ENCODE data around the gene CELSR1.

DNA sequence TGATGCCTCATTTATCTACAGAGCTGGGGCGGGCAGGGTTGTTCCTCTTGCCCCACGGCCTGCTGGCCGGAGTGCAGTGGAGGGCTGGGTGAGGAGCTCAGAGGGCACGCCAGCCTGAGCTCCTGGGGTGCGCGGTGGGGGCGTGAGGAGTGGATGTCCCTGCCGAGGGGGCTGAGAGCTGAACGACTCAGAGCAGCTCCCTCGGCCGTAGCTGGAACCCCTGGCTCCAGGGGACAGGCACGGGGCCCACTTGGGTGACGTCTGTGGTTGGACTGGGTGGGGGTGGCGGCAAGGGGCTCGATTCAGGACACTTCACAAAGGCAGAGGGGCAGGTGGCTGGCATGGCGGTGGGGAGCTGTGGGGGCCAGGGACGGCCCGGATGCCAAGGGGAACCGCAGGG is 139.5 kb downstream of the CELSR1 start:
- TF ChIP-seq, protein P1, sequence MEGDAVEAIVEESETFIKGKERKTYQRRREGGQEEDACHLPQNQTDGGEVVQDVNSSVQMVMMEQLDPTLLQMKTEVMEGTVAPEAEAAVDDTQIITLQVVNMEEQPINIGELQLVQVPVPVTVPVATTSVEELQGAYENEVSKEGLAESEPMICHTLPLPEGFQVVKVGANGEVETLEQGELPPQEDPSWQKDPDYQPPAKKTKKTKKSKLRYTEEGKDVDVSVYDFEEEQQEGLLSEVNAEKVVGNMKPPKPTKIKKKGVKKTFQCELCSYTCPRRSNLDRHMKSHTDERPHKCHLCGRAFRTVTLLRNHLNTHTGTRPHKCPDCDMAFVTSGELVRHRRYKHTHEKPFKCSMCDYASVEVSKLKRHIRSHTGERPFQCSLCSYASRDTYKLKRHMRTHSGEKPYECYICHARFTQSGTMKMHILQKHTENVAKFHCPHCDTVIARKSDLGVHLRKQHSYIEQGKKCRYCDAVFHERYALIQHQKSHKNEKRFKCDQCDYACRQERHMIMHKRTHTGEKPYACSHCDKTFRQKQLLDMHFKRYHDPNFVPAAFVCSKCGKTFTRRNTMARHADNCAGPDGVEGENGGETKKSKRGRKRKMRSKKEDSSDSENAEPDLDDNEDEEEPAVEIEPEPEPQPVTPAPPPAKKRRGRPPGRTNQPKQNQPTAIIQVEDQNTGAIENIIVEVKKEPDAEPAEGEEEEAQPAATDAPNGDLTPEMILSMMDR (conservative IDR thresholded peaks at IDR 0.05; ENCODE audit: low read depth, low read length) = no peak
- TF ChIP-seq EZH2 (IDR thresholded peaks at IDR 0.05; ENCODE audit: low read length, unreplicated experiment) = no peak
- TF ChIP-seq EZH2phosphoT487 (IDR thresholded peaks at IDR 0.05; ENCODE audit: borderline replicate concordance, low read length) = no peak

Data from PC-3 (cell line).